Small intestine (tissue), 7 donors: Measurements from ENCODE around the gene UMPS. TPM values are rescaled to one million over a fixed set of nuclear protein-coding genes. Genes with fewer than 3 reads are reported as not detected.
"Not testable (repeated sequence)": the region's sequence is repeated elsewhere in the genome, so short reads cannot be mapped to it uniquely, and the experiment has no call there.

Experiments used
- DNase-seq, 2 donors: peaks; one replicate each; pipeline versions ENCODE4 v3.0.0 to v3.0.0-alpha.2; 2013
- FAIRE-seq: peaks from 2 replicates; lab custom pipeline; 2012; peaks lifted over from hg19 to GRCh38; lab: Jason Lieb, UNC
- H3K27ac ChIP-seq, 3 donors: one replicate each; pipeline ENCODE4 v1.5.1; 2013; ENCODE audit warnings: low read length in 2 of 3, mild to moderate bottlenecking in 2 of 3, control low read depth in 1 of 3, inconsistent platforms in 1 of 3, low read depth in 1 of 3, moderate library complexity in 1 of 3
- H3K27me3 ChIP-seq, 3 donors: one replicate each; pipeline ENCODE4 v1.6.1; 2013; ENCODE audit warnings: low read length in 3 of 3, inconsistent platforms in 1 of 3; ENCODE audit not compliant: control insufficient read depth in 3 of 3, insufficient read depth in 3 of 3
- H3K36me3 ChIP-seq, 3 donors: one replicate each; pipeline ENCODE4 v1.6.1; 2013; ENCODE audit warnings: low read length in 3 of 3, inconsistent platforms in 1 of 3, low read depth in 1 of 3, mild to moderate bottlenecking in 1 of 3, moderate library complexity in 1 of 3; ENCODE audit not compliant: control insufficient read depth in 3 of 3, insufficient read depth in 2 of 3
- H3K4me1 ChIP-seq, 3 donors: one replicate each; pipeline ENCODE4 v1.6.1; 2013; ENCODE audit warnings: low read length in 2 of 3, inconsistent platforms in 1 of 3, low read depth in 1 of 3, mild to moderate bottlenecking in 1 of 3, moderate library complexity in 1 of 3; ENCODE audit not compliant: control insufficient read depth in 3 of 3, insufficient read depth in 2 of 3
- H3K4me3 ChIP-seq, 3 donors: one replicate each; pipeline ENCODE4 v1.5.1; 2013; ENCODE audit warnings: low read length in 3 of 3, control low read depth in 1 of 3, inconsistent platforms in 1 of 3, low read depth in 1 of 3, mild to moderate bottlenecking in 1 of 3, moderate library complexity in 1 of 3
- H3K9me3 ChIP-seq, 2 donors: one replicate each; pipeline ENCODE4 v1.6.1; 2013; ENCODE audit warnings: low read depth in 1 of 2, low read length in 1 of 2; ENCODE audit not compliant: control insufficient read depth in 2 of 2, insufficient read depth in 1 of 2
- WGBS, 3 donors: extraction: QIAGEN DNeasy Blood & Tissue Kit; methylation state at CpG; one replicate each; pipeline ENCODE4 v1.1.7; 2013; 5-methylcytosine and 5-hydroxymethylcytosine counted together
- polyA plus RNA-seq, 4 donors: library from polyadenylated mRNA; stranded (reverse) in 3 of 4; unstranded in 1 of 4; fragments of 200-250 nt in 3 of 4; fragments of 120-200 nt in 1 of 4; gene quantifications; one replicate each; pipeline versions ENCODE4 v1.2.1 to v1.2.3, GENCODE V29; 2013
- donor health status: healthy with polysubstance abuse.
- donor health status: control.
- donor health status: control.
- donor health status: Bipolar disorder and iron deficiency.
- donor health status: healthy.

UMPS gene
- polyA plus RNA-seq, 4 donors = 12.1 to 33.3 (median 19.5) TPM

- 68 to 78% (median 73%) methylated on average over 5 of the region's 5 CpGs for WGBS, 3 donors
- H3K9me3 ChIP-seq = no peaks in the 10 kb centered on the region
- H3K27me3 ChIP-seq = no peaks in the 10 kb centered on the region
- peaks cover 0 to 17% (median 9%) of the 10 kb centered on the region in 3 donors for H3K36me3 ChIP-seq
- no peak overlapping the region for H3K4me3 ChIP-seq
- DNase-seq (no peak), FAIRE-seq (no peak)
- H3K27ac ChIP-seq = no peak overlapping the region
- H3K4me1 ChIP-seq = no peaks in the 10 kb centered on the region
Measured at GRCh38 chr3:124751501-124751900, 21.2 kb downstream of the UMPS start.

- Histone ChIP-seq H3K4me1 (no peaks in the 10 kb centered on the region), H3K27me3 (no peaks in the 10 kb centered on the region), H3K9me3 (no peaks in the 10 kb centered on the region), H3K4me3 (no peak overlapping the region), H3K36me3 (peaks cover 0 to 12% (median 4%) of the 10 kb centered on the region in 3 donors), H3K27ac (no peak overlapping the region)
- 68 to 86% (median 78%) methylated on average over 3 of the region's 3 CpGs for WGBS, 3 donors
- DNase-seq = no peak
- FAIRE-seq = no peak
Measured at GRCh38 chr3:124752051-124752450, 21.8 kb downstream of the UMPS start.

DNA sequence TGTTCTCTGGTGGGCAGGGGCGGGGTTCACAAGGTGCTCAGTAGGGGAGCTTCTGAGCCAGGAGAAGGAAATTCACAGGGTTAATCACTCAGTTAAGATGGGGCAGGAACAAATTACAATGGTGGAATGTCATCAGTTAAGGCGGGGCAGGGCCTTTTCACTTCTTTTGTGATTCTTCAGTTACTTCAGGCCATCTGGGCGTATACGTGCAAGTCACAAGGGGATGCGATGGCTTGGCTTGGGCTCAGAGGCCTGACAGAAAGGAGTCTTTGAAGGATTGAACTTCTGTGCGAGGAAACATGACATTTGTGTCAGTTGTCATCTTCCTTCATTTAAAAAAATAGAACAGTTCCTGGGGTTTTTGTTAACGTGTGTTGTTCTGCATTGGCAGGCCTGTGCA is 27.7 kb downstream of the UMPS start:
- not testable (repeated sequence) for H3K36me3 ChIP-seq, H3K4me1 ChIP-seq, H3K4me3 ChIP-seq, H3K27me3 ChIP-seq, H3K27ac ChIP-seq, DNase-seq, H3K9me3 ChIP-seq, FAIRE-seq
- WGBS, 3 donors = 78 to 87% (median 86%) methylated on average over 7 of the region's 7 CpGs

GRCh38 chr3:124758851-124759635 is 28.8 kb downstream of the UMPS start:
- no peak overlapping the region for H3K4me3 ChIP-seq
- H3K27ac ChIP-seq = no peak overlapping the region
- H3K36me3 ChIP-seq = peaks cover 0 to 18% (median 2%) of the 10 kb centered on the region in 3 donors
- DNase-seq (no peak), FAIRE-seq (no peak)
- H3K9me3 ChIP-seq = no peaks in the 10 kb centered on the region
- 72 to 75% (median 75%) methylated on average over 5 of the region's 5 CpGs for WGBS, 3 donors
- H3K4me1 ChIP-seq = no peaks in the 10 kb centered on the region
- H3K27me3 ChIP-seq = no peaks in the 10 kb centered on the region

DNA sequence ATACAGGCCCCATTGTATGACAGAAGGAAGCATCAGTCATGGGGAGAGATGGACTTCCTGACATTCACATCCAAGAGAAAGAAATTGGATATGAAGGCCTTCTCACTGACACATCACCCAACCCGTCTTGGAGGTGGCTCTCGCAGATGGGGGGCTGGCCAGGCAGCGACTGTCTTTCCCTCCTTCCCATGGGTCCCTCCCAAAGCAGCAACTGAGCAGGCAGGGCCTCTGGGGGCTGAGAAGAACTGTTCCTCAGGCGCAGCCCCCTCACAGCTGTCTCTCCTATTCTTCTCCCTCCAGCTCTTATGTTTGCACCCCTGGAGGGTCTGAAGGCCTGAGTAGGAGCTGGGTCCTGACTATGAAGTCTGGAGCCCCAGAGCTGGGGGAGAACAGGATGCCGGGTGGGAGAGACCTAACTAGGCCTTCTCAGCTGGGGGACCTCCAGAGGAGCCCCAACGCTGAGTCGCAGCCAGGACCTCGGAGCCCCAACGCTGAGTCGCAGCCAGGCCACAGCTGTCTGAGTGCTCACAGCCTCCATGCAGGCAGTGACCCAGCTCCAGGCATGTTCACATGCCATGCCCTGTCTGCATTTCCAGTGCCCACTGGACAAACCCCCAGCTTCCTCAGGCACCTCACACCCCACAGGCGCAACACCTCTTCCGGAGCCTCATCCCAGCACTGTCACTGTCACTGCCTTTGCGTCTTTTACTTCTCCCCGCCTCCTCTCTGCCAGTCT is 29.6 kb downstream of the UMPS start:
- no peaks in the 10 kb centered on the region for H3K9me3 ChIP-seq
- no peak for FAIRE-seq
- H3K36me3 ChIP-seq = peaks cover 0 to 26% (median 5%) of the 10 kb centered on the region in 3 donors
- H3K4me3 ChIP-seq = no peak overlapping the region
- H3K27ac ChIP-seq = no peak overlapping the region
- no peaks in the 10 kb centered on the region for H3K27me3 ChIP-seq
- WGBS, 3 donors = 80 to 92% (median 90%) methylated on average over 14 of the region's 14 CpGs
- DNase-seq = no peak
- no peaks in the 10 kb centered on the region for H3K4me1 ChIP-seq

DNA sequence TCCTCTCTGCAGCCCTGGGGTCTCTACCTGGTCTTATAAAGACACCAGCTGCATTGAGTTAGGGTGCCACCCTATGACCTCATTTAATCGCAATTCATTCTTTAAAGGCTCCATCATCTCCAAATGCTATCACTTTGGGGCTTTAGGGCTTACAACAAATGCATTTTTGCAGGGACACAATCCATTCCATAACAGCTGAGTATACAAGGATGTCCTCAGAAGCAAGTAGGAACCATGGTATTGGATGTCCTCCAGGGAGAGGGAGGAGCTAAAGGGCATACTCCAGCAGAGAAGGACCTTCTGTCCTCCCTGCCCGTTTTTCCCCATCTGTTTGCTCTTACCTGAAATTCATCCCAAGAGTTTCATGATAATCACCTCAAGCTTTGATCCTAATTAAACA is 30.3 kb downstream of the UMPS start:
- peaks cover 2 to 33% (median 5%) of the 10 kb centered on the region in 3 donors for H3K36me3 ChIP-seq
- FAIRE-seq = no peak
- H3K27ac ChIP-seq = no peak overlapping the region
- no peak overlapping the region for H3K4me3 ChIP-seq
- H3K9me3 ChIP-seq = no peaks in the 10 kb centered on the region
- peak in 1 of 2 donors; percentile 39 for DNase-seq
- H3K27me3 ChIP-seq = no peaks in the 10 kb centered on the region
- H3K4me1 ChIP-seq = no peaks in the 10 kb centered on the region
- WGBS, 3 donors = 37 to 47% (median 44%) methylated on average over 2 of the region's 2 CpGs

- H3K27me3 ChIP-seq = no peaks in the 10 kb centered on the region
- no peak overlapping the region for H3K4me3 ChIP-seq
- WGBS, 3 donors = 6 to 10% (median 8%) methylated on average over 15 of the region's 15 CpGs
- peak overlapping the region in 1 of 3 donors; percentile 15 for H3K27ac ChIP-seq
- no peak for FAIRE-seq
- peaks cover 2 to 40% (median 5%) of the 10 kb centered on the region in 3 donors for H3K36me3 ChIP-seq
- no peaks in the 10 kb centered on the region for H3K9me3 ChIP-seq
- DNase-seq = peak; percentile 81 to 88
- no peaks in the 10 kb centered on the region for H3K4me1 ChIP-seq
Measured at GRCh38 chr3:124761250-124761796, 31.1 kb downstream of the UMPS start.

DNA sequence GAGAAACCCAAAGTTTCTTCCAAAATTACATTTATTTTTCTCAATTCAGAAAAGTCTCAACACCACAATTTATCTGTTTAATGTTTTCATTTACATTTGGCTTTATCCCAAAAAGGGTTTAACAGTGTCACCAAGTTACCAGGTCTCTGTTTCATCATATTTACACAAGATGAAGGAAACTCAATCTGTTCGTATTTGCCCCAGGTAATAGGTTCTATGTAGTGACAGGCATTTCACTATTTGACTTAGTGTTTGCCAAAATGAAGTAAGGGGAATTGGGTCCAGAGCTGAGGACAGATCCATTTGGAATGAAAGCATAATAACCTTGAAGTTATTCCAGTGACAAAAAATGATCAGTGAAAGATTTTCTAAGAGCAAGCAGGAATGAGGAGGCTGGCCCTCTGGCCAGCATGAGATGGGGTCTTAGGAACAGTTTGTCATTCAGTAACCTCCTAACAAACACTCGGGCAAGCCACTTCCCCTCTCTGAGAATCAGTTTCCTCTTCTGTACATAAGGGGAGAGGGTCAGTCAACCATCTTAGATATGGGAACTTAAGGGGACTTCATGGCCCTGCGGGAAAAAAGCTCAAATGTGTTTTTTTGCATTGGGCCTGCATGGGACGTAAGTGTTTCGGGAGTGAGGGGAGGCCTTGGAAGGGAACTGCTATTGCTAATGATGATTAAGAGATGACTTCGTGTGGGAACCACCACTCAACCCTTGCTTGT is 31.8 kb downstream of the UMPS start:
- no peak for FAIRE-seq
- H3K4me3 ChIP-seq = no peak overlapping the region
- peaks cover 2 to 48% (median 5%) of the 10 kb centered on the region in 3 donors for H3K36me3 ChIP-seq
- no peaks in the 10 kb centered on the region for H3K27me3 ChIP-seq
- 74 to 80% (median 79%) methylated on average over 6 of the region's 6 CpGs for WGBS, 3 donors
- H3K27ac ChIP-seq = no peak overlapping the region
- no peaks in the 10 kb centered on the region for H3K4me1 ChIP-seq
- DNase-seq = no peak
- no peaks in the 10 kb centered on the region for H3K9me3 ChIP-seq
